Measurements from ENCODE around the gene PARD3B. TPM values are rescaled to one million over a fixed set of nuclear protein-coding genes. Genes with fewer than 3 reads are reported as not detected.

The PARD3B gene
- total and polyA plus RNA-seq, 3 donors from 2014 or later: 14.6 to 36.8 (median 29.6) TPM

DNA sequence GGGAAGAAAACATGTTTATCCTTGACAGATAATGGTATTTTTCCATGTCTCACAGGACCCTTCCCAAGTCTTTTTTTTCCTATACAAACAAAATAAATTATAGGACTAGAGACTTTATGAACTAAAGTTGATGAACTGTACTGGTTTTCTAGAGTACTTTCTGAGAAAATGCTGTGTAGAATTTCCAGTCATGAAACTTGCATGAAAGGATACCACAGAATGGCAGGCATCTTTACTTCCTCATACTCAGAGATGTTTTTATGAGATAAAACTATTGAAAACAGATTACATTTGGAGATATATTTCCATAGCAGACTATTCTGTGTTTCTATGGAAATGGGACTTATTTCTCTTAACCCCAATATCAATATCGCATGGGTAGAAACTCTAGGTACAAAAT is 403.5 kb downstream of the PARD3B start:
- no peaks in the 10 kb centered on the region for H3K4me1 ChIP-seq
- H3K27ac ChIP-seq: no peak overlapping the region
- no peak overlapping the region for H3K4me3 ChIP-seq
- H3K9me3 ChIP-seq: no peaks in the 10 kb centered on the region
- intact Hi-C loops (cut with DNase I; ENCODE audit: low total_unique reads): no loop called here
- no peaks in the 10 kb centered on the region for H3K27me3 ChIP-seq
- TF ChIP-seq POLR2A (IDR thresholded peaks at IDR 0.05): no peak
- TF ChIP-seq, protein P1, sequence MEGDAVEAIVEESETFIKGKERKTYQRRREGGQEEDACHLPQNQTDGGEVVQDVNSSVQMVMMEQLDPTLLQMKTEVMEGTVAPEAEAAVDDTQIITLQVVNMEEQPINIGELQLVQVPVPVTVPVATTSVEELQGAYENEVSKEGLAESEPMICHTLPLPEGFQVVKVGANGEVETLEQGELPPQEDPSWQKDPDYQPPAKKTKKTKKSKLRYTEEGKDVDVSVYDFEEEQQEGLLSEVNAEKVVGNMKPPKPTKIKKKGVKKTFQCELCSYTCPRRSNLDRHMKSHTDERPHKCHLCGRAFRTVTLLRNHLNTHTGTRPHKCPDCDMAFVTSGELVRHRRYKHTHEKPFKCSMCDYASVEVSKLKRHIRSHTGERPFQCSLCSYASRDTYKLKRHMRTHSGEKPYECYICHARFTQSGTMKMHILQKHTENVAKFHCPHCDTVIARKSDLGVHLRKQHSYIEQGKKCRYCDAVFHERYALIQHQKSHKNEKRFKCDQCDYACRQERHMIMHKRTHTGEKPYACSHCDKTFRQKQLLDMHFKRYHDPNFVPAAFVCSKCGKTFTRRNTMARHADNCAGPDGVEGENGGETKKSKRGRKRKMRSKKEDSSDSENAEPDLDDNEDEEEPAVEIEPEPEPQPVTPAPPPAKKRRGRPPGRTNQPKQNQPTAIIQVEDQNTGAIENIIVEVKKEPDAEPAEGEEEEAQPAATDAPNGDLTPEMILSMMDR (IDR thresholded peaks at IDR 0.05): no peak
- 91 to 97% methylated on average over 1 of the region's 1 CpG for WGBS, 2 donors
- no peak for DNase-seq
- no peaks in the 10 kb centered on the region for H3K36me3 ChIP-seq (ENCODE audit: low read depth, missing control alignments)

DNA sequence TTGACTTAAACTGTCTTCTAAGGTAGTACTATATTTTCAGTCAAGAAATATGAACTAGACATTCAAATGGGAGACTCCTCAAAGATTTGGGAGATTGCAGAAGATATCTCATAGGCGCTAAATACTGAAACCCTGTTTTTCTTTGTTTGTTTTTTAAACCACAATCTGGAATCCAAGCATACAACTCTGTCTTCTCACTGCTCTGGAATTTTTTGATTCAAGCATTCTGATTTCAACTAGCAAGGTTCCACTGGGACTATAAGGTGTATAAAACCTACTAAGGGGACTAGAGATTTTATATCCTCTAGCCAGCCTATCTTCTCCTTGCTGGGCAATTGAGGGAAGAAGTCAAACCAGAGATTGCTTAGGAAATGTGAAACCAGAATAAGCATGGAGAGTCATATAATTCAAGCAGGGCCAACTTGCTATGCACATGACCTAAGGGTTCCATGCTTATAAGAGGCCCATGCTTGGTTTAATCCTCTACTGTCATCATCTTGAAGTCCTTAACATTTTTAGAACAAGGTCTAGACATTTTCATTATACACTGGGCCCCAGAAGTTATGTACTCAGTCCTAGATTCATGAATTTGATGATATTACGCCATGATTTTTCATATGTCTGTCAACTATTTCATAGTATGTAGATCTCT is 405.5 kb downstream of the PARD3B start:
- no peak for TF ChIP-seq POLR2A (IDR thresholded peaks at IDR 0.05)
- TF ChIP-seq, protein P1 (IDR thresholded peaks at IDR 0.05): no peak
- H3K36me3 ChIP-seq (ENCODE audit: low read depth, missing control alignments): no peaks in the 10 kb centered on the region
- H3K27ac ChIP-seq: no peak overlapping the region
- no peaks in the 10 kb centered on the region for H3K27me3 ChIP-seq
- 96 to 98% methylated on average over 2 of the region's 2 CpGs for WGBS, 2 donors
- intact Hi-C loops (cut with DNase I; ENCODE audit: low total_unique reads): no loop called here
- no peak for DNase-seq
- no peaks in the 10 kb centered on the region for H3K9me3 ChIP-seq
- H3K4me3 ChIP-seq: no peak overlapping the region
- H3K4me1 ChIP-seq: no peaks in the 10 kb centered on the region

DNA sequence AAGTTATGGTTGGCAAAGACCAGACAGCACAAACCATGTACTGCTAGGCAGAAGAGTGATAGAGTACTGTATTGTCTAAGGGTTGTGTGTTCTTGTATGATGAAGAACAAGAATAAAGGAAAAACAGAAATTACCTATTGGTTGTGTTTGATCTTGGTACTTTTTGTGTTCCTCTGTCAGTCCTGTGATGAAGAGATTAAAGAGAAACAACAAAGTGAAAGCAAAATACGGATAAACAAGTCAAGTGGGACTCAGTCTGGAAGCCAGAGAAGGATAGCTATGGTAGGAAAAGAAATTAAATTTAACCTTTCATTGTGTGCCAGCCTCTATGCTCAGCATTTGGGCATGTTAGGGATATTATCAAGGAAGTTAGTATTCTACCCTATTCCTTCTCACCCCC is 413.1 kb downstream of the PARD3B start:
- no peak overlapping the region for H3K27ac ChIP-seq
- whole genome bisulfite sequencing, 2 donors: 56 to 70% methylated on average over 1 of the region's 1 CpG
- no peaks in the 10 kb centered on the region for H3K36me3 ChIP-seq (ENCODE audit: low read depth, missing control alignments)
- H3K4me1 ChIP-seq: no peaks in the 10 kb centered on the region
- no peak for DNase-seq
- no peak overlapping the region for H3K4me3 ChIP-seq
- intact Hi-C loops (cut with DNase I; ENCODE audit: low total_unique reads): no loop called here
- no peak for TF ChIP-seq POLR2A (IDR thresholded peaks at IDR 0.05)
- TF ChIP-seq, protein P1 (IDR thresholded peaks at IDR 0.05): no peak
- no peaks in the 10 kb centered on the region for H3K27me3 ChIP-seq
- no peaks in the 10 kb centered on the region for H3K9me3 ChIP-seq

DNA sequence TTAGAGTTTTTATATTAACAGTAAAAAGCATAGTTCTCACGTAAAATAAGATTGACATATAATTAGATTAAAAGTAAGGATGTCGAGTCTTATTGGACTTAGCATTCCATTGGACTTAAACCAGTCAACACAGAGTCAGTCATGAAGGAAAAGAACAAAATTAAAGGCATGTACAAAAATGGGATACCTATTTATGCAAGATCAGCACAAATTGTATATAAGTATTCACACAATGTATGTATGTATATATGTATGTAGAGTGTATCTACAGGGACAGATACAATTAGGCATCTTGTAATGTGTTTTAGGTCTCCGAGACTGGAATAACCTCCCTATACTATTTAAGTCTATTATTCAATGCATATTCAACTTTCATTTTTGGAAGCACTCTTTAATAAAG is 419.1 kb downstream of the PARD3B start:
- intact Hi-C loops (cut with DNase I; ENCODE audit: low total_unique reads): no loop called here
- no peak overlapping the region for H3K27ac ChIP-seq
- no peak overlapping the region for H3K4me3 ChIP-seq
- no peaks in the 10 kb centered on the region for H3K9me3 ChIP-seq
- no peak for TF ChIP-seq POLR2A (IDR thresholded peaks at IDR 0.05)
- TF ChIP-seq, protein P1 (IDR thresholded peaks at IDR 0.05): no peak
- no peak for DNase-seq
- no peaks in the 10 kb centered on the region for H3K4me1 ChIP-seq
- 95 to 97% methylated on average over 3 of the region's 3 CpGs for WGBS, 2 donors
- no peaks in the 10 kb centered on the region for H3K27me3 ChIP-seq
- H3K36me3 ChIP-seq (ENCODE audit: low read depth, missing control alignments): no peaks in the 10 kb centered on the region

DNA sequence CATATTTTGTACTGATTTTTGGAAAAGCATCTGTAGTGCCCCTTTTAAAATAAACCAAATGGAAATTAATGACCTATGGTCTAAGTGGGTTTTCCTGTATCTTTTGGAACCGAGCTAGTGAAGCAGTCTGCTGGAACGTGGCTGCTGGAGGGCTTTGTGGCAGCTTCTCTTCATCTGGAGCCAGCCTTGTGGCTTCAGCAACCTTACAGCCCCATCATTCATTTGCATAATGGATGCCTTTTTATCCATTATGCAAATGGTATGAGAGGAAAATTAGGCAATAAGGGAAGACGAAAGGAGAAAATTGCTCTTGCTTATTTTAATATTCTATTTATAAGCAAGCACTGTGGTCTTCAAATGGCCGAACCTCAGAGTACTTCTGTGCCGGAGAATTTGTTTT is 421.0 kb downstream of the PARD3B start:
- TF ChIP-seq, protein P1 (IDR thresholded peaks at IDR 0.05): no peak
- no peak for TF ChIP-seq POLR2A (IDR thresholded peaks at IDR 0.05)
- Histone ChIP-seq H3K9me3 (no peaks in the 10 kb centered on the region), H3K4me1 (no peaks in the 10 kb centered on the region), H3K4me3 (no peak overlapping the region), H3K27me3 (no peaks in the 10 kb centered on the region), H3K27ac (no peak overlapping the region), H3K36me3 (ENCODE audit: low read depth, missing control alignments) (no peaks in the 10 kb centered on the region)
- 76 to 80% methylated on average over 5 of the region's 5 CpGs for WGBS, 2 donors
- intact Hi-C loops (cut with DNase I; ENCODE audit: low total_unique reads): no loop called here
- no peak for DNase-seq
